Kidney epithelial cell (primary cell): Measurements from ENCODE around the gene LAMA5. TPM values are rescaled to one million over a fixed set of nuclear protein-coding genes. Genes with fewer than 3 reads are reported as not detected.

Experiments
- DNase-seq: peaks from one replicate; pipeline ENCODE4 v3.0.0-alpha.2; 2010; ENCODE audit warnings: low read depth
- H3K27me3 ChIP-seq: 2 replicates; pipeline ENCODE4 v1.6.0; 2011; ENCODE audit warnings: low read length; ENCODE audit not compliant: control insufficient read depth, insufficient read depth
- H3K36me3 ChIP-seq: 2 replicates; pipeline ENCODE4 v1.5.1; 2011; ENCODE audit warnings: low read length; ENCODE audit not compliant: control insufficient read depth, insufficient read depth
- H3K4me3 ChIP-seq: 2 replicates; pipeline ENCODE4 v1.5.1; 2011; ENCODE audit warnings: low read depth, mild to moderate bottlenecking, control low read depth, low read length
- total RNA-seq: library from RNA; depleted of rRNA; stranded (reverse); fragments of >200 nt; gene quantifications from 2 replicates; pipeline ENCODE4 v1.2.3, GENCODE V29; 2015
- TF ChIP-seq, protein P1 (sequence below): IDR thresholded peaks from 2 replicates; pipeline ENCODE4 v1.5.1; 2011; ENCODE audit warnings: mild to moderate bottlenecking, moderate library complexity, low read length, control low read depth, inconsistent platforms; ENCODE audit not compliant: insufficient read depth, poor library complexity, severe bottlenecking

LAMA5 gene
- total RNA-seq, 1 donor from 2014 or later = 359 TPM

DNA sequence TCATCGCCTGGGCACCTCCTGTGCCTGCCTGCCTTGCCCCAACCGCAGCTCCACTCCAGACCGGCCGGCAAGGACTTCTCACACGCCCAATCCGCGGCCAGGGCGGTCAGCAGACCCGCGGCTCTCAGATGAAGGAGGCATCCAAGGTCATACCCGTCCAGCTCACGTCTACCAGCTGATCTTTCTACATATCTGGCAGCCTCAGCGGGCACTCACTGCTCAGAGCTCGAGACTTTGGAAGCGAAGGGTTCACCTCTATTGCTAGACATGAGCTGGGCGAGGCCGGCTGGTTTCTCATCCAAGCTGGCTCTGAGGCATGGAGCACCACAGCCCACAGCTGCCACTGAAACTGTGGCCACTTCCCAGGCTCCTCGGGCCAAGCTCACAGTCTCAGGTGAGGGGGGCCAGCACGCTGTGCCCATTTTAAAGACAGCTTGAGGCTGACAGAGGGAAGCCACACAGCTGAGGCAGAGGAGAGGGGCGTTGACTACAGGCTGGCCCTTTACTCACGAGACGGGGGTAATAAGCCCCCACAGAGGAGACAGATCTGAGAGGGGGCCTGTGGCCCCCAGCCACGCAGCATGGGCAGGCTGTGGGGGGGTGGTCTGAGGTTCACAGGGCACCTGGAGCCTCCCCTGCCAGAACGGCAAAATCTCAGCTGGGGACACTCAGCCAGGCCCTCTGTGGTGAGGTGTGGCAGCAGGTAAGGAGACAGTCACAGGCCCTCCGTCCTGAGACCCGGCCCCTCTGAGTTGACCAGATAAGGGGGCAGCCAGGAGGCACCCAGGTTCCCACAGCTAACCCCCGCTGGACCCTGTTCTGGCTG lies 2.0 kb downstream of the LAMA5 start:
- Histone ChIP-seq H3K36me3 (no peaks in the 10 kb centered on the region), H3K27me3 (no peaks in the 10 kb centered on the region), H3K4me3 (peak overlapping the region; percentile 82)
- DNase-seq = no peak
- TF ChIP-seq, protein P1, sequence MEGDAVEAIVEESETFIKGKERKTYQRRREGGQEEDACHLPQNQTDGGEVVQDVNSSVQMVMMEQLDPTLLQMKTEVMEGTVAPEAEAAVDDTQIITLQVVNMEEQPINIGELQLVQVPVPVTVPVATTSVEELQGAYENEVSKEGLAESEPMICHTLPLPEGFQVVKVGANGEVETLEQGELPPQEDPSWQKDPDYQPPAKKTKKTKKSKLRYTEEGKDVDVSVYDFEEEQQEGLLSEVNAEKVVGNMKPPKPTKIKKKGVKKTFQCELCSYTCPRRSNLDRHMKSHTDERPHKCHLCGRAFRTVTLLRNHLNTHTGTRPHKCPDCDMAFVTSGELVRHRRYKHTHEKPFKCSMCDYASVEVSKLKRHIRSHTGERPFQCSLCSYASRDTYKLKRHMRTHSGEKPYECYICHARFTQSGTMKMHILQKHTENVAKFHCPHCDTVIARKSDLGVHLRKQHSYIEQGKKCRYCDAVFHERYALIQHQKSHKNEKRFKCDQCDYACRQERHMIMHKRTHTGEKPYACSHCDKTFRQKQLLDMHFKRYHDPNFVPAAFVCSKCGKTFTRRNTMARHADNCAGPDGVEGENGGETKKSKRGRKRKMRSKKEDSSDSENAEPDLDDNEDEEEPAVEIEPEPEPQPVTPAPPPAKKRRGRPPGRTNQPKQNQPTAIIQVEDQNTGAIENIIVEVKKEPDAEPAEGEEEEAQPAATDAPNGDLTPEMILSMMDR = no peak

DNA sequence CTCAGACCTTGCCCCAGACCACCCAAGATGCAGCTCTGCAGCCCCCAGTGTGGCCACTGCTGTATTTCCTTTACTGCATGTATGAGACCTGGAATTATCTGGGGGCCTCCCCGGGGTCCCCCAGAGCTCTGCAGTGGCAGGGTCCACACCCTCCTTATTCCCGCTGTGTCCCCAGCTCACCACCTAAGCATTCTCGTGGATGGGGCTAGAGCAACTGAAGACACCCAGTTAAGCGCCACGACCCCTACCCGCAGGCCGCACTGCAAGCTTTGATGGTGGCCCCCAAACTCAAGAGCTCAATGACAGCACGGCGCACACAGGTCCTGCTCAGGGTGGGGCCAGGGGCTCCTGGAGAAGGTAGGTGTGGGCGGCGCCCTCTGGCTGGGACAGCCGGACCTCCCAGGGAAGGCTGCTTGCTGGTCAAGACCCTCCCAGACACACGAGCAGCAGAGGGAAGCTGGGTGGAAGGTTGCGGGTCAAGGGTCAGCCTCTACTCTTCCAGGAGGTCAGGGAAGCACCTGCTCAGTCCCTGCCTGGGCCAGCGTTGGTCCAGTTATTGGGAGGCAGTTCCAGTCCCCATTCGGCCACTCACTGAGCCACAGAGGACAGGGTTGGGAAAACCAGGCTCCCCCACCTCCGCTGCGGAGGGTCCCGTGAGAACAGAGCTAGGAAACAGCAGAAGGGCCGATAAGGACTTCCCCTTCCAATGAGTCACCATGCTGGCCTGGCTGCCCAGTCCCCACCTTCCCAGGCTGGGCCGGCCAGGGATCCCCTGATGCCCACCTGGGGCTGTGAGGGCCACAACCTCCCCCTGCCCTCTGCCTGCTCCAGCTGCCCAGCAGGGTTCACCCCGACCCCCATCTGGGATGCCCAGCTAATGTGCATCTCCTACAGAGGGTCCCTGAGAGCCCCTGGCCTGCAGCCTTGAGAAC lies 2.9 kb downstream of the LAMA5 start:
- no peak for DNase-seq
- TF ChIP-seq, protein P1 = no peak
- Histone ChIP-seq H3K27me3 (no peaks in the 10 kb centered on the region), H3K36me3 (no peaks in the 10 kb centered on the region), H3K4me3 (peak overlapping the region; percentile 82)

DNA sequence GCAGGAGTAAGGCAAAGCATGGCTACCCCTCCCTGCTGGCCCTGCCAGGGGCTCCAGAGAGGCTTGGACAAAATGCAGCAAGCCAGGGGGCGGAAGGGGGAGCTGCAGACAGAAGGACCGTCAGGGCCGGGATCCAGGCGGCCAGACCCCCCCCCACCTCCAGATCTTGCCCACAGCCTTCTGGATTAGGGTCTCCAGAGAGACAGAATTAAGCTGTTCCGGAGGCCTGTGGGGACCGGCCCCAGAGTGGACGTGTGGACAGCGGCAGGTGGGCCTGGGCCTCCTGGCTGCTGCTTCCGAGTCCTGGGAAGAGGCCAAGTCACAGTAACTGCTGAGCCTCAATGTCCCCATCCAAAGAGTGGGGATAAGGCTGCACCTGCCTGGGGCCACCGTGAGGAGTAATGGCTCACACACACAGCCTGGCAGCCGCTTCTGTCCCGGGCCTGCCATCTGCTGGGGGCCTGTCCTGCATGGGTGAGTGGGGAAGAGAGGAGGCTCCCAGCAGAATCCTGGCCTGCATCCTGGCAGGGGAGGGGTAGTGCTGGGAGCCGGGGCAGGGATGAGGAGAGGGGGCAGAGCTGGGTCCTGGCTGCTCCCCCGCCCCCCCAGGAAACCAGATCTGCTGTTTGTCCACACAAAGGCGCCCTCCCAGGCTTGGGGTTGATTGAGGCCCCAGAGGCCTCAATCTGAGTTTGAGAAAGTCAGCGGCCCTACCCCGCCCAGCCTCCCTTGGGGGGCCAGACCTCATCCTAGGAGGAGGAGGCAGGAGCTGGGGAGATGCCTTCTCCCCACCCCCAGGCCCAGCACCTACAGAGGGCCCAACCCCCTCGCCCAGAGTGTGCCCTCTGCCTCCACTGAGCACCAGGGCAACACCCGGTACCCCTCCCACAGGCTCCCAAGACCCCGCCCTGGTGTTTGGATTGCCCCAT lies 3.9 kb downstream of the LAMA5 start:
- H3K27me3 ChIP-seq = no peaks in the 10 kb centered on the region
- H3K36me3 ChIP-seq = no peaks in the 10 kb centered on the region
- DNase-seq = no peak
- no peak overlapping the region for H3K4me3 ChIP-seq
- TF ChIP-seq, protein P1 = peak; percentile 12

DNA sequence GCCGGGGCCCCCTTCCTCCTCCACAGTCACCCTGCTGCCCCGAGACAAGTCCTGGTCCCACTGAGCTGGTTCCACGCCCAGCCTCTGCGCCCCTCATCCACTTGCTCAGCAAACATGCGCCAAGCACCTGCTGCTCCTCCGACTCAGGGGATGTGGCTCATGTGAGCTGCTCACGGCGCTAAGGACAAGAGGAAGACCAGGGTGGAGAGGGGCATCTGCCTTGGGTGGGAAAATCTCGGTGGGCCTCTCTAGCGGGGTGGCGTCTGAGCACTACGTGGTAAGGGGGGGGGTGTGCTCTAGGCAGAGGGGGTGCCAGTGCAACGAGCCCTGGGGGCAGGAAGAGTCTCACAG lies 4.5 kb downstream of the LAMA5 start:
- Histone ChIP-seq H3K36me3 (no peaks in the 10 kb centered on the region), H3K4me3 (no peak overlapping the region), H3K27me3 (no peaks in the 10 kb centered on the region)
- TF ChIP-seq, protein P1 = no peak
- no peak for DNase-seq

DNA sequence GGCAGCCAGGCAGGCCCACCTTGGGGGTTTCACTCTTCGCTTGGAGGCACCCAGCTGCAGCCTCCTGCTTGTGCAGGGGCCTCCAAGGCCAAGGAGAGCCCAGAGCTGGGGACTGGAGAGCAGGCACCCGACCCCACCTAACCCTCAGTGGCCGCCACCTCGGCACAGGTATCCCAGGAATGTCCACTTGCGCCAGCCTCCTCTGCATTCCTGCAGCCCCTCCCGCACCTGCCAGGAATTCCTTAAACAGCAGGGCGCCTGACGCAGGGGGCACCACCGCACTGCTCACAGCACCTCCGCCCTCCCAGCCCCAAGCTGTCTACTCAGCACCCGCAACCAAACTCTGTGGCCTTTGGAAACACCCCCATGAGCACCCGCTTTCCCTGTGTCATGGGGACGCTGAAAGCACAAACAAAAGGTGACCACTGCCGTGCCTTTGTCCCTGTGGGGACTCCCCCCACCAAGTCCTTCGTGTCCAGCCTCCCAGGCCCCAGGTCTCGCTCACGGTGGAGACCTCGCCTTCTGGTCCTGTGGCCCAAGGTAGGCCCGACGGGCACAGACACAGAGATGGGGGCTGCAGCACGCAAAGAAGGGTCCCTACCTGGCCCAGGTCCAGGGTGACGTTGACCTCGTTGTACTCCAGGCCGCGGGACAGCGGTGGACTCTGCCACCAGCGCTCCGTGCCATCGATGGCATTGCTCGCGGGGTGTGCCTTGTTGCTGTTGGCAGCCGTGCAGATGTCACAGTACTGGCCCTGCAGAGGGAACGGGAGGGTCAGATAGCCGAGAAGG lies 5.1 kb downstream of the LAMA5 start:
- Histone ChIP-seq H3K4me3 (no peak overlapping the region), H3K27me3 (no peaks in the 10 kb centered on the region), H3K36me3 (no peaks in the 10 kb centered on the region)
- TF ChIP-seq, protein P1 = no peak
- DNase-seq = no peak
